DMS 273 (cell line): Measurements from ENCODE around the gene CD63.

Source experiments
- DNase-seq: peaks from one replicate; lab custom pipeline; 2025; ENCODE audit not compliant: unreplicated experiment; lab: John Stamatoyannopoulos, UW

CD63 gene

DNA sequence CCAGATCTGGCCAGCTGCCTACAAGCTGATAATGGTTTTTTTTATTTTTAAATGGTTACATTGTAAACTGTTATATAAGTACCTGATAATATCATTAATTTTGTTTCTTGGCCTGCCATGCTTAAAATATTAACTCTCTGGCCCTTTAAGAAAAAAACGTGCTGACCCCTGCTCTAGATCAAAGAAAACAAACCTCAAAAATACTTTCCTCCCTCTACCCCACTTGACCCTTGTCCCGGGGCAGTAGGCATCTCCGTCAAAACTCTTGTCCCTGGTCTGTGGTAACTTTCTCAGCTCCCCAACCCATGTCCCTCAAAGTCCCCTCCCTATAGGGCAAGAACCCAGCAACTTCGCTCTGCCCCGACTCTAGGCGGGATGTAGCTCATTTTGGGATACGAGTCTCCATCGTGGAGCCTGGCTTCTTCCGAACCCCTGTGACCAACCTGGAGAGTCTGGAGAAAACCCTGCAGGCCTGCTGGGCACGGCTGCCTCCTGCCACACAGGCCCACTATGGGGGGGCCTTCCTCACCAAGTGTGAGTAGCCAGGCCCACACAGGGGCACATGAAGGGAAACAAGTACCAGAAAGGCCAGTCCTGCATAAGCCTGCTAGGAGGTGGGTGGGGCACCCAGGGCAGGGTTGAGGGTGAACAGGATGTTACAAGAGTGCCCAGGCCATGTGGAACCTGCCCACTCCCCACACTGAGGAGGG is 5.1 kb downstream of the CD63 start:
- DNase-seq: no peak

DNA sequence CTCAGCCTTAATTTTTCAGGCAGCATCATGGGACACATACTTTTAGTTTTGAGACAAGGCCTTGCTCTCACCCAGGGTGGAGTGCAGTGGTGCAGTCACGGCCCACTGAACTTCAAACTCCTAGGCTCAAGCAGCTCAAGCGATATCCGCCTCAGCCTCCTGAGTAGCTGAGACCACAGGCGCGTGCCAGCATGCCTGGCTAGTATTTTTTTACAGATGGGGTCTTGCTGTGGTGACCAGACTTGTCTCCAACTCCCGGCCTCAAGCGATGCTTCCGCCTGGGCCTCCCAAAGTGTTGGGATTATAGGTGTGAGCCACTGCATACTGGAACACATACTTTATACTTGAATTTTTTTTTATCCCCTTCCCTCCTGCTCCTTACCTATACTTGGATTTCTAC is 5.9 kb downstream of the CD63 start:
- DNase-seq: peak; percentile 14

DNA sequence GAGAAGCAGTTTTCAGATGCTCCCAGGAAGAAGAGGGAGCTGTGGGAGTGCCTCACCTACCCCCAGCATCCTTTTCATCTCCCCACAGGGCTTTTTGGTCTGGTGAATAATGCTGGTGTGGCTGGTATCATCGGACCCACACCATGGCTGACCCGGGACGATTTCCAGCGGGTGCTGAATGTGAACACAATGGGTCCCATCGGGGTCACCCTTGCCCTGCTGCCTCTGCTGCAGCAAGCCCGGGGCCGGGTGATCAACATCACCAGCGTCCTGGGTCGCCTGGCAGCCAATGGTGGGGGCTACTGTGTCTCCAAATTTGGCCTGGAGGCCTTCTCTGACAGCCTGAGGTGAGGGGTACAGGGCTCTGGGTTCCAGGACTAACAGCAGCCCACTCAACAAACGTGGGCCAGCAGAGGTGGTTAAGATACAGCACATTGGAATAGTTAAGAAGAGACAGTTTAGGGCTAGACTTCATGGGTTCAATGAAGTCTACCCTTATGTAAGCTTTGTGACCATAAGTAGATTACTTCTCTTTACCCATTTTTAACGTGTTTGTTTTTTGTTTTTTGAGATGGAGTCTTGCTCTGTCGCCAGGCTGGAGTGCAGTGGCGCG is 7.1 kb downstream of the CD63 start:
- DNase-seq: peak; percentile 27

- DNase-seq: peak; percentile 96
These were observed 7.8 kb downstream of the CD63 start for GRCh38 chr12:55720894-55721444.

- DNase-seq: peak; percentile 85
These were observed 8.7 kb downstream of the CD63 start, which contains the start of gene RDH5 for GRCh38 chr12:55720071-55720564. Gene RDH5 (plus strand): TSS chr12:55720393. CDS start chr12:55721185, 792 bp downstream.

- DNase-seq: no peak
These were observed 9.4 kb downstream of the CD63 start for GRCh38 chr12:55719371-55719770.

- DNase-seq: peak; percentile 34
These were observed 10.1 kb downstream of the CD63 start for GRCh38 chr12:55718624-55719275.

GRCh38 chr12:55718015-55718414 is 10.8 kb downstream of the CD63 start:
- DNase-seq: no peak

DNA sequence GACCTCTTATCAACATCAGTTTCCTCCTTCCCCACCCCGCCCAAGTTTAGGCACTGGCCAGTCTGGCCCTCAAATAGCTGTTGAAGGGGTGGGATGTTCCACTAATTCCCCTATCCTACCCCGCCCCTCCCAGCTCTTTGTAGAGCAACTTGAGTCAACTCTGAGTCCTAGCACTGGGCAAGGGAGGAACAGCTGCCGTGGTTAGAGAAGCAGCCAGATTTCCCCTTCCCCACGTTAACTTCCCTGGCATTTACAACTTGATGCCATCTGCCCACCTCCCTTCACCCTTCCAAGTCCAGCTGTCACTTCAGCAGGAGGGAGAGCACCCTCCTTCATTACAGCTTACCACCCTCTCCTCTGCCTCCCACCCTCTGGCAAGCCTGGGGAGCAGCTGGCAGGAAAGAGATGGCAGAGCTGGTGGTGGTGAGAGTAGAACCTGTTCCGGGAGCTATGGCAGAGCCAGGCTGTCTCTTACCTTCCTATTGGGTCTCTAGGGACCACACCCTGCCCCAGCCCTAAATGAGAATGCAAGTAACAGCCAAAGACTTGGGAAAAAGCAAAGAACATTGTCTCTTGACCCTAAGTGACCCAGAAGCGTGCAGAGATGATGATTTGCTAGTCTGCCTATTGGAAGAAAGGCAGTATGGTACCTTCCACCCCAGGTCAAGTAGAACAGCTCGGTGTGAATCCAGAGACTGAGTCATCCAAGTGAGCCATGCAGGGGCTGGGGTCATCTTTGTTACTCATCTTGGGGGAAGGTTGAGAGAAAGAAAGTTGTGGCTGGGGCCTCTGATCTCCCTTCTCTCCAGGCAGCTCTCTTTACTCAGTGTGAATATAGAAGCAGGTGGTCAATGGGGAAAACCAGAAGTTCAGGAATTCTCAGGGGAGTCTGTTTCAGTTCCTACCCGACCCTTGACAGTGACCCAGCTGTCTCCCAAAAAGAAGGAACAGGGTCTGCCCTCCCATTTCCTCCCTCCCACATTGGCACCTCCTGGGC is 11.5 kb downstream of the CD63 start:
- peak; percentile 98 for DNase-seq

DNA sequence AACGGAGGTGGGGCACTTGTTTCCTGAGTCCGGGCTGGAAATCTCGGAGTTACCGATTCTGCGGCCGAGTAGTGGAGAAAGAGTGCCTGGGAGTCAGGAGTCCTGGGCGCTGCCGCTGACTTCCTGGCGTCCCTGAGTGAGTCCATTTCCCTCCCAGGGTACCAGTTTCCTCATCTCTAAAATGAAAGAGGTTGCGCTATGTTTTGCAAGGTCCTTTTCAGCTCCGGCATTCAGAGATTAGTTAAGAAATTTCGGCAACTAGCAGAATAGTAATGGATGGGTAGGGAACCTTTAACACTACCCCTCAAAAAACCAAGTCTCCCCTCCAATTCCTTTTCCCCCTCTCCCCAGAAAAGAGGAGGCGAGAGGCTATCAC is 12.2 kb downstream of the CD63 start:
- no peak for DNase-seq

DNA sequence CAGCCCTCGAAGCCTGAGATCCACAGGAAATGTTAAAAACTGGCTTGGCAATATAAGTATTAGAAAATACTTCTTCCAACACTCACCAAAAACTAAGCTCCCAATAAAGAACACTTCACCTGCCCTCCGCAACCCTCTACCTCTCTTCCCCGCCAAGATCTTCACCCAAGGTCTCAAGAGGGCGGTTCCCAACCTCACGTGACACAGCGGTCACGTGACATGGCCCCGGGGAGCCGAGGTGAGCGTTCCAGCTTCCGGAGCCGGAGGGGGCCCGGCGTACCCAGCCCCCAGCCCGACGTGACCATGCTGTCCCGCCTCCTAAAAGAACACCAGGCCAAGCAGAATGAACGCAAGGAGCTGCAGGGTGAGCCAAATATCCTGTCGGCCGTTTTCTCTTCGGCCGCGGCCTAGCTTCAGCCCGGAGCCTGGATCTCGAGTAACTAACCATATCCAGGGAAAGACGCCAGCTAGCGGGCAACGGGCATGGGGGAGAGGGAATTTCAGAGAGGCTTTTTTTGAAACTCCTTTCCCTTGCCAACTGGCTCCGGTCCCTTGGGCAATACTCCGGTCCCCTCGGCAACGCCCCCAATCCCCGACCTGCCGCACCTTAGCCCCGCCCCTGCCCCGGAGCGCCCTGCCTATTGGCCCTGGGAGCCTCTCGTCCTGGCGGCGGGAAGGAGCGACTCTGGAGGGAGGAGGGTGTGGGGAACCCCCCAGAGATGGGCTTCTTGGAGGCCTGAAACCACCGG is 12.8 kb downstream of the CD63 start, which contains the start of gene BLOC1S1:
BLOC1S1 (plus strand) TSS at position 214 of the 749 bp plus-strand sequence; CDS start at position 220, 6 bp downstream.
- DNase-seq: peak; percentile 97

GRCh38 chr12:55715169-55715764 is 13.5 kb downstream of the CD63 start:
- no peak for DNase-seq

- DNase-seq: no peak
These were observed 15.1 kb downstream of the CD63 start for GRCh38 chr12:55713721-55714120.

- DNase-seq: peak; percentile 19
These were observed 16.0 kb downstream of the CD63 start for GRCh38 chr12:55712700-55713415.

GRCh38 chr12:55711786-55712553 is 16.8 kb downstream of the CD63 start:
- DNase-seq: peak; percentile 46

- DNase-seq: peak; percentile 41
These were observed 20.0 kb downstream of the CD63 start for GRCh38 chr12:55708695-55709233.

DNA sequence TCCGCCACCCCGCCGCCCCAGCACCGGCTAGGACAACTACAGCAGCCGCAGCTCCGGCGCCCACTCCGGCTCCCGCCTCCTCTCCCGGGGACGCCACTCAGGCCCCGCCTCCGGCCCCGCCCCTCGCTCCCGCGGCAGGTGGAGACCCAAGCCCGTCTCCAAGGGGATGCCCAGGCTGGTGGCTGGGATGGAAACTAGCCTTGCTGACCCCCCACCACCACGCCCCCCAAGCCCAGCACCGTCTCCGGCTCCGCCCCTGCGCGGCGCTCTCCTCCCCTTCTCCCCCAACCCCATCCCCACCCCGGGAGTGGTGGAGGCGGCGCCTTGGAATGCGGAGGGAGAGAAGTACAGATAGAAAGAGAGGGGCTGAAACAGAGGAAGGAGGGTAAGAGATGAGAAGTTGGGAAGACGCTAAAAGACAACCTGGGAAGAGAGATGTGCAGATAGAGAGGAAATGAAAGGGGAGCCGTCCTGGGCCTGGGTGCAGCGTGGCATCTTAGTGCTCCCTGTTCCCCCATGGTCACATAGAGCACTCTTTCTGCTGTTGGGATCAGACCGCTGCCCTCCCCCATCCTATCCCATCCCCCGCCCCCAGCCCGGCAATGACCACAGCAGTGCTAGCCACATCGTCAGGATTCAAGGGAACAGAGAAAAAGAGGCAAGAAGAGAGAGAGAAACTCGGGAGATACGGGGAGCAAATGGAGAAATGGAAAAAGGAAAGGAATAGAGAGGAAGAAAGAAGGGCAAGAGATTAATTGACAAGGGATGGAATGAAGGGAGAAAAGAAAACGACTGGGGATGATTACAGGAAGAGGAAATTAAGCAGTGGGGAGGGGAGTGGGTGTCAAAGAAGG is 20.7 kb downstream of the CD63 start, which contains the start of gene ITGA7:
ITGA7 (minus strand) TSS at position 64 of the 854 bp plus-strand sequence. CDS start 222 bp downstream, outside the sequence.
- peak; percentile 86 for DNase-seq
